HG03064 (cell line): Measurements from ENCODE around the gene KIAA0930.

Source experiments
- ATAC-seq: cut with Tn5 transposase; IDR thresholded peaks from one replicate; pipeline ENCODE4 v1.9.1; 2021; ENCODE audit warnings: low read depth; ENCODE audit not compliant: unreplicated experiment

Gene KIAA0930

DNA sequence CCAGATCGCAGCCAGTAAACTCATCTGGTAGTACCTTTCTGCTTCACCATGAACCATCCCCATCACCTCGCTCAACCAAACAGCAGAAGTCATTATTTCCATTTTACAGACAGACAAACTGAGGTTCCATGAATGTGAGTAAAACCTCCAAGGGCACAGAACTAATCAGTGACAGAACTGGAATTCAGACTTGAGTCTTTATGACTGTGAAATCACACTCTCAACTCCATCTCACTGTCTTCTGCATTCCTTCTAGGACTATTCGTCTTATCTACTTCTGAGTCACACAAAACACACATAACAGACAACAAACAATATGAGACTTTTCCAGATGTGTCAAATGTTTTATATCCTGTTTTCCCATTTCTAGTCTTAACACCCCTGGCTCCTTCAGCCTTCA lies 86.3 kb downstream of the KIAA0930 start:
- ATAC-seq: no peak

DNA sequence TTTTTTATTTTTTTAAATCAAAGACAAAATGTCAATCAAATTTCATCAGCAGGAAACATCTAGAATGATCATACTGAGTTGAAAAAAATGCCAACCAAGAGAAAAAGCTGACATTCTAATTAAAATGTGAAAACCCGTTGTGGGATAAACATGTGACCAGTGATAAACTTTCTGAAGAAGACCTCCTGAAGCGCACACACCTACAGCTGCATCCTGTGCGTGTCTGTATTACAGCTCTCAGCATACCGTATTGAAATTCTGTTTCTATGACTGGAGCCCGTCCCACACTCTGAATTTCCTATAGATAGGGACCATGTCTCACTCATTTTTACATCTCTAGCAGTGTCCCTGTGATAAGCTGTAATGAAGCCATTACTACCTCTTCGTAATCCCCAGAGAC lies 89.2 kb downstream of the KIAA0930 start:
- ATAC-seq: no peak

DNA sequence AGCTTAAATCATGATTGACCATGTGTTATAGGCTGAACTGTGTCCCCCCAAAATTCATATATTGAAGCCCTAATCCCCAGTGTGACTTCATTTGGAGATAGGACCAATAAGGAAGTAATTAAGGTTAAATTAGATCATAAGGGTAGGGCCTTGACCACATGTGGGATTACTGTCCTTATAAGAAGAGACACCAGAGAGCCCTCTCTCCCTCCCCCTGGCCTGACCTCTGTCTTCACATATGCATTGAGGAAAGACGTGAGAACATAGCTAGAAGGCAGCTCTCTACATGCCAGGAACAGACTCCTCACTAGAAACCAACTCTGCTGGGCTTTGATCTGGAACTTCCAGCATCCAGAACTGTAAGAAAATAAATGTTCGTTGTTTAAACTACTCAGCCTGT lies 90.6 kb downstream of the KIAA0930 start:
- no peak for ATAC-seq

DNA sequence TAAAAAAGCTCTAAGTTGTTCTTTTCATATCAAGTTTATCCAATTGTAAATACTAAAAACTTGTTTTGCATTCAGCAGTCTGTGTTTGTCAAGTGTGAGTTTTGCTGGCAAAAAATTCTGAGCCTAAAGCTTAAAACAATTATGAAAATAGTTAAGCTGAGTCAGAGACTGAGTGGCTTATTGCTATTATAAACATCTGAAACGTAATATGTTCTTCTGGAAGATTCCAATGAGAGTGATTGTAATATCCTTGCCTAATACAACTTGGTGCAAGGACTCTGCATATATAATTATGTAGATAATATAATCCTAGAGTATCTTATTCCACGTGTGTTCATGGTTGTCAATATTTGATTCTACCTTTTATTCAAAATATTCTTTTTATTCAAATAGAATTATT lies 91.0 kb downstream of the KIAA0930 start:
- ATAC-seq: no peak

DNA sequence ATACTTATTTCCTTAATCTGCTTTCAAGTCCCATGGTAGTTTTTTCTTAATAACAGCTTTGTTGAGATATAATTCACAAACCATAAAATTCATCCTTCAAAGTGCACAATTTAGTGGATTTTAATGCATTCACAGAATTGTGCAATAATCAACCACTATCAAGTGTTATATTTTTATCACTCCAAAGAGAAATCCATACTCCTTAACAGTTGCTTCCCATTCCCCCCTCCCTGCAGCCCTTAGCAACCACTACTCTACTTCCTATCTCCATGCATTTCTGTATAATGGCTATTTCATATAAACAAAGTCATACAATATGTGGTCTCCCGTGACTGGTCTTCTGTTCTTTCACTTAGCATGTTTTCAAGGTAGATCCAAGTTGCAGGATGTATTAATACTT lies 95.8 kb downstream of the KIAA0930 start:
- no peak for ATAC-seq

DNA sequence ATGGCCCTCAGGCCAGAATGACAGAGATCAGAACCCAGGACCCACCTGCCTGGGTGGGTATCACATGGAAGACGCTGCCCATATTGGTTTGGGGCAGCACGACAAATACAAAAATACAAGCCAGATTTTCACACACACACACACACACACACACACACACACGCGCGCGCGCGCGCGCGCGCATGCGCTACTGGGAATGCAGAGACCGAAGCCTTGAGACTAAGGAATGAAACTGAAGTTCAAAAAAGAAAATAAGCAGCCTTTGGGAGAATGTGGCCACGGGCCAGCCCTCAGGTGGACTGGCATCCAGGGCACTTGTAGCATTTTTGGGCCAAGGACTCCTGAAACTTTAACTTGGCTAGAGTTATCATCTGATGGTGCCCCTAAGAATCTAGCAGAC lies 98.3 kb downstream of the KIAA0930 start:
- ATAC-seq: no peak
